HG03575 (cell line): Measurements from ENCODE around the gene TAS2R5.
"Not testable (repeated sequence)": the region's sequence is repeated elsewhere in the genome, so short reads cannot be mapped to it uniquely, and the experiment has no call there.

ENCODE experiments used
- ATAC-seq: cut with Tn5 transposase; IDR thresholded peaks from one replicate; pipeline ENCODE4 v1.9.1; 2021; ENCODE audit not compliant: unreplicated experiment, insufficient number of reproducible peaks, low FRiP score; ENCODE audit errors: extremely low read depth

TAS2R5 gene

GRCh38 chr7:141789917-141790316 lies at the start of gene TAS2R5:
TAS2R5 (plus strand) TSS chr7:141790217; CDS start chr7:141790362, 145 bp downstream.
- no peak for ATAC-seq

- no peak for ATAC-seq
Observed at GRCh38 chr7:141742229-141742628, 47.8 kb upstream of the TAS2R5 start.

GRCh38 chr7:141744131-141744530 lies 45.9 kb upstream of the TAS2R5 start:
- no peak for ATAC-seq

- no peak for ATAC-seq
Observed at GRCh38 chr7:141748396-141748795, 41.6 kb upstream of the TAS2R5 start.

GRCh38 chr7:141751904-141752303 lies 38.1 kb upstream of the TAS2R5 start:
- not testable (repeated sequence) for ATAC-seq

- ATAC-seq = no peak
Observed at GRCh38 chr7:141752634-141753033, 37.4 kb upstream of the TAS2R5 start.

GRCh38 chr7:141754939-141755338 lies 35.1 kb upstream of the TAS2R5 start:
- ATAC-seq = no peak

GRCh38 chr7:141763797-141764196 lies 26.2 kb upstream of the TAS2R5 start, which contains the start of gene TAS2R3:
TAS2R3 (plus strand) TSS chr7:141764097; CDS start chr7:141764159, 62 bp downstream.
- no peak for ATAC-seq

- not testable (repeated sequence) for ATAC-seq
Observed at GRCh38 chr7:141770083-141770583, 19.9 kb upstream of the TAS2R5 start.

- no peak for ATAC-seq
Observed at GRCh38 chr7:141776374-141776773, 13.6 kb upstream of the TAS2R5 start, which contains the start of gene TAS2R4. TAS2R4 (plus strand) TSS chr7:141776674; CDS start chr7:141778489, 1,815 bp downstream.

- ATAC-seq = peak; percentile 60
Observed at GRCh38 chr7:141785706-141786552, 4.1 kb upstream of the TAS2R5 start.

GRCh38 chr7:141788296-141788695 lies 1.7 kb upstream of the TAS2R5 start:
- ATAC-seq = no peak

- no peak for ATAC-seq
Observed at GRCh38 chr7:141792526-141792925, 2.5 kb downstream of the TAS2R5 start.

GRCh38 chr7:141820067-141820466 lies 30.1 kb downstream of the TAS2R5 start:
- no peak for ATAC-seq

GRCh38 chr7:141822432-141822831 lies 32.4 kb downstream of the TAS2R5 start:
- not testable (repeated sequence) for ATAC-seq

GRCh38 chr7:141837683-141838082 lies 47.7 kb downstream of the TAS2R5 start:
- ATAC-seq = no peak

- no peak for ATAC-seq
Observed at GRCh38 chr7:141838581-141838980, 48.6 kb downstream of the TAS2R5 start.

GRCh38 chr7:141839256-141839655 lies 49.2 kb downstream of the TAS2R5 start:
- no peak for ATAC-seq

- ATAC-seq = no peak
Observed at GRCh38 chr7:141840708-141841107, 50.7 kb downstream of the TAS2R5 start.
